Left forelimb (tissue), 1 donor: Measurements from ENCODE around the gene SCAANT1.
A peak's percentile ranks its signal among the peaks of the same experiment; 100 is the strongest.

Experiments
- DNase-seq: peaks from one replicate; pipeline ENCODE4 v3.0.0-alpha.2; 2018; ENCODE audit warnings: low spot score

SCAANT1 gene

DNA sequence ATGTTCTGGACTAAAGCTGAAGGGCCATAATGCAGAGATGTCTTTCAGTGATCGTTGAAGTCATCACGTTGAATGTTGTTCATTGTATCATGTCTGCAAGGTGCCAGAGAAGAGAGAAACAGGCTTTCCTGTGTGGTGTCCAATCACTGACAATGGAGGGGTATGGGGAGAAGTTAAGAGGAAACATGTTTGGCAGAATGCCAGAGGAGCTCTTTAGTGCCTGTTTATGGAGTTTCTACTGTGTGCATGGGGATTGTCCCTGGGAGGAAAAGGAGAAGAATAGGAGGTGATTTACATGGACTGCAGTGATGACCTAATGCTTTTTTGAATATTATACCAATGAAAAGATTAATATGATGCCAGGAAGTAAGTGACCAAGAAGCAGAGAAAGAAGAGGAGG lies 11.7 kb downstream of the SCAANT1 start:
- DNase-seq, result no peak

- DNase-seq, result no peak
These were observed 12.2 kb downstream of the SCAANT1 start for GRCh38 chr3:63900010-63900409.

- no peak for DNase-seq
These were observed 15.7 kb downstream of the SCAANT1 start for GRCh38 chr3:63896332-63897030.

- no peak for DNase-seq
These were observed 16.6 kb downstream of the SCAANT1 start for GRCh38 chr3:63895422-63896189.

- no peak for DNase-seq
These were observed 19.3 kb downstream of the SCAANT1 start for GRCh38 chr3:63892773-63893352.

DNA sequence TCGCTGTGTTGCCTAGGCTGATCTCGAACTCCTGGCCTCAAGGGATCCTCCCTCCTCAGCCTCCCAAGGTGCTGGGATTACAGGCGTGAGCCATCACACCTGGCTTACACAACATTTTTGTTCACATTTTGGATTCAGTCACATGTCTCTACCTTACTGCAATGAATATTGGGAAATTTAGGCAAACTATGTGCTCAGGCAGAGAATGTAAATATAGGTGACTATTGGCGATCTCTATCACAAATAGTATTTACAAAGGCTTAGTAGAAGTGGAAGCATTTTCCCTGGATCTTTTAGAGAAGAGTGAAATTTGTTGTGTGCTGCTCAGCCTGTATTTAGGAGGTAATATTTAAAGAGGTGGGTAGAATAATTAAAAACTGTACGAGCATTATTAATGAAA lies 20.7 kb downstream of the SCAANT1 start:
- no peak for DNase-seq

DNA sequence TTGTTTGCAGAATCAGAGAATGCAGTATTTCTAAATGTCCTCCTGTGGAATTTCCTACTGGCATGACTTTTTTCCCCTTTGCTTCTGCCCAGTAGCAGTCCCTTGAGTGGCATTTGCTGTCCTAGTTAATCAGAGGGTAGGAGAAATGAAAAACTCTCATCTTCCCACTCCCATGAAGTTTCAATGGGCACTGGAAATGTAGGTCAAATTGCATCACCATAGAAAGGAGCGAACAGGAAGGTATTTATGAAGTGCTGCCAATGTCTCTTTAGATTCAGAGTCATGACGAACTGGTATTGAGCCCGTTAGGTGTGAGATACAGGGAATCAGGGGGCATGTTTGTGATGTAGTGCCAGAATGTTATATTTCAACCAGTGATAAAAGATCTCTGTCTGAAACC lies 25.3 kb downstream of the SCAANT1 start:
- DNase-seq, result no peak

- DNase-seq, result no peak
These were observed 31.5 kb downstream of the SCAANT1 start for GRCh38 chr3:63880653-63881052.

DNA sequence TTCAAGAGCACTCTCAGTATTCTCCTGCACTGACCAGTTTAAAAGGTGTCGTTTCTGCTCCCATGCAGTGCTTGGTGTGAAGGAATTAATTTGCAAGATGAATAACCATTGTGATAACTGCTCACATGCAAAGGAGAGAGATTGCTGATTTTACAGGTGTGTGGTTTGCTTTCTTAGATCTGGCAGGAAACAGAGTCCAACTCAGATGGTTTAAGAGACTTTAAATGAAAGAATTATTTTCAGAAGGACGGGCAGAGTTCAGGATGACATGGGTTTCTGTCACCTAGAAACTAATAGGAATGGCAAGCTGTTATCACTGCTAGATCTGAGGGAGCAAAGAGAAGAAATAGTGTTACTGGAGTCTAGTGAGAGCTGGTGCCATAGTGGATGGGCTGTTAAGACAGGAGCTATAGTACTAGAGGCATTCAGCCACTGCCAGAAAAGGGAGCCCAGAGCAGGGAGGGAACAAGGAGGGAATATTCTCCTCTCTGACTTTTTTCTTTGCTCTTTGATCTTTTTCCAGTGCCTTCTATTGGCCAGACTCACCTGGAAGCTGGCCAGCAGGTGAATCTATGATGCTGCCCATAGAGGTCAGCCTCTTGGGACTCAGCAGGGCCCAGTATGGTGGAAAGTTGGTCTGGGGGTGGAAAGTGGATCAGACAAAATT lies 33.7 kb downstream of the SCAANT1 start:
- DNase-seq, result no peak

- DNase-seq, result no peak
These were observed 34.3 kb downstream of the SCAANT1 start for GRCh38 chr3:63877737-63878393.

DNA sequence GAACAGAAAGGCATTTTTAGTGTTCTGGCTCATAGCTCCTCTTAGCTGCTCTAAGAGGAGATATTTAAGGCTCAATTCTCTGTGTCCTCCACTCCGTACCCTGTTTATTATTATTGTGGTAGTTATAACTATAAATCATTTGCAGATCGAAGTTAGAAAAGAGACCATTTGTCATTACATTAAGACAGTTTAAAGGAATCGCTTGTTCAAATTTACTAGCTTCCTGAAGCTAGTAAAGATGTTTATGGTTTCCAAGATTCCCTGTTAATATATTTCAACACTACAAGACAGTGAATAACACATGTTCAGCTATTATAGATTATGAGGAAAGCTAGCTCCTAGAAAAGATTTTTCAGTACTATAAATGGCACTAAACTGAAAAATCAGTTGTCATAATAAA lies 35.9 kb downstream of the SCAANT1 start:
- DNase-seq, result no peak

DNA sequence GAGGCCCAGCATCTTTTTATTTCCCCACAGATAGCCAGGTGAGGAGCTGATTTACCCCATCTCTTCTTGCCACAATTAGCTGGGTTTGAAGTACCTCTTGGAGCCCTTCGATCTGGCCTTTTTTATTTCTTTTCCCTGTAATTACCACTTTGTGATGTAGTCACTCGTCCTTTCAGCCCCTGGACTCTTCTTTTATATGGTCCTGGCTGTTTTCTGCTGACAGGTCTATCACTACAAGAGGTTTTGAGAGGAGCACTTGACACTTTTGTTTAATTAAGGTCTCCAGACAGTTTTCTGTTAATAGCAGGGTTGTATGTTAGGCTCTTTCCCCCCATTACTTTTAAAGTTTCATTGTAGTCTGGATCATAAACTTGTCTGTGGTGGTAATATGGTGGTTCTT lies 36.7 kb downstream of the SCAANT1 start:
- no peak for DNase-seq

DNA sequence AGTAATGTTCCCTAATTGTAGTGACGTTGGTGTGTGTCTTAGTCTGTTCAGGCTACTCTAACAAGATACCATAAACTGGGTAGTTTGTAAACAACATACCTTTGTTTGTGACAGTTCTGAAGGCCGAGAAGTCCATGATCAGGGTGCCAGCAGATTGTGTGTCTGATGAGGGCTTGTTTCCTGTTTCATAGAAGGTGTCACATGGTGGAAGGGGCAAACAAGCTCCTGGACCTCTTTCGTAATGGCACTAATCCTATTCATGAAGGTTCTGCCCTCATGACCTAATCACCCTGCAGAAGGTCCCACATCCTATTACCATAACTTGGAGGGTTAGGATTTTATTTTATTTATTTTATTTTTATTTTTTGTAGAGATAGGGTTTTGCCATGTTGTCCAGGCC lies 37.4 kb downstream of the SCAANT1 start:
- no peak for DNase-seq

- no peak for DNase-seq
These were observed 39.9 kb downstream of the SCAANT1 start for GRCh38 chr3:63872135-63872924.

- DNase-seq, result no peak
These were observed 41.6 kb downstream of the SCAANT1 start for GRCh38 chr3:63870615-63871005.

DNA sequence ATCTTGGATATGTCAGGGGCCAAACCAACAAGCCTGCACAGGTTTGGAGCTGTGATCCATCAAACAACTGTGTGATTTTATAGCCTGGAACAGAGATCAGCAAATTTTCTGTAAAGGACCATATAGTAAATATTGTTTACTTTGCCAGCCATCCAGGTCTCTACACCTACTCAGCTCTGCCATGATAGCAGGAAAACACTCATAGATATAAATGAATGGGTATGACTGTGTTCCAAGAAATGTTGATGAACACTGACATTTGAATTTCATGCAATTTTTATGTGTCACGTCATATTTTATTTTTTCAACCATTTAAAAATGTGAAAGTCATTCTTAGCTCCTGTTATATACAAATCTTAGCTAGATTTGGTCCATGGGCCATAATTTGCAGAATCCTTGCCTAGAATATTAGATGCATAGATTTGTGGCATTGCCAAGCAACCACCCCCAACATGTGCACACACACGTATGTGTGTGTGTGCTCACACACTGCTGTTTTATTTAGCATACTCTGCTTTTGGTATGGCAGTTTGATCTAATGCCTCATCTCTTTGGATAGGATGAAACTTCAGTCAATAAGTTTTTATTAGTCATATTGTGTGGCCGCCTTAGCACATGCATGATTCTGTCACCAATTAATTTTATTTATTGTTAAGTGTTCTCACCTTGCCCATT lies 42.1 kb downstream of the SCAANT1 start:
- DNase-seq, result no peak

GRCh38 chr3:63867225-63867624 lies 45.0 kb downstream of the SCAANT1 start:
- DNase-seq, result no peak

DNA sequence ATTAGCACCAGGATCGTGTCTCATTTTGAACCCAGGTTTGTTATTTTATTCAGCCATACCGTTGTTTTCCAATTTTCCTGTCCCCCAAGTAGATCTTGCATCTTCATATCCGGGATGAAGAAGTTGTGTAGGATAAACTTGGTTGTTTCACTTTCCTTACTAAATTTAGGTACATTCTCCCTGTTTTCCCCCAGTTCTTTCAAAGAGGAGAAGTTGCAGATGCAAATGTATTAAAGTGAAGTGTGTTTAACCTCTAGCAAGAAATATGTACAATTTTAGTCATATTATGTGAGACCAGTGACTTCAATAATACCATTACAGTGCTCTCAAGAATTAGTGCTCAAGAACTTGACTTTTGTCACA lies 47.2 kb downstream of the SCAANT1 start:
- DNase-seq, result no peak

GRCh38 chr3:63864008-63864964 lies 47.9 kb downstream of the SCAANT1 start:
- DNase-seq, result peak; percentile 73
